Measurements from ENCODE around the gene FOCAD.

FOCAD gene

DNA sequence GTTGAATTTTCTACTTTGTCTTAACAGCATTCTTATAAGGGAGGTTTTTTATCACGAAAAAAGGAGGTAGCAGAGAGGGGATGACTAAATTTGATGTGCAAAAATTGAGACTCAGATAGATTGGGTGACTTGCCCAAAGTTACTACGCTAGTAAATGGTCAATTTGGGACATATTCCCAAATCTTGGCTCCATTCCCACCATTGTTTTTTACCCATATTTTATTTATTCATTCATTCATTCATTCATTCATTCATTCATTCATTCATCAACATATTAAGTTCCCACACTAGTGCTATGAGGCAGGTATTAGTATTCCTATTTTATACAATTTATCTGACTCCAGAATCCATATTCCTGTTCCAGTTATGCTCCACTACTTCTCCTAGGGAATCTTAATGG is 261.8 kb downstream of the FOCAD start:
- Histone ChIP-seq H3K9me2 (replicated peaks; ENCODE audit: insufficient read depth, low read length) (no peaks in the 10 kb centered on the region), H3K9ac (ENCODE audit: low read length) (no peak overlapping the region), H3K36me3 (replicated peaks; ENCODE audit: insufficient read depth, low read length) (no peaks in the 10 kb centered on the region), H3K27me3 (replicated peaks; ENCODE audit: insufficient read depth, low read length) (no peaks in the 10 kb centered on the region), H3K4me3 (ENCODE audit: low read length) (no peak overlapping the region), H4K20me1 (ENCODE audit: insufficient read depth, low read length) (no peaks in the 10 kb centered on the region), H3K9me3 (replicated peaks; ENCODE audit: insufficient read depth, low read length) (no peaks in the 10 kb centered on the region), H2AFZ (ENCODE audit: low read length) (no peak overlapping the region), H3K4me2 (ENCODE audit: low read depth, low read length) (no peak overlapping the region), H3K79me2 (ENCODE audit: low read length) (no peaks in the 10 kb centered on the region), H3K27ac (ENCODE audit: low read length) (no peak overlapping the region), H3K4me1 (ENCODE audit: low read length) (no peaks in the 10 kb centered on the region), H3F3A (ENCODE audit: insufficient read depth, low read length) (no peaks in the 10 kb centered on the region)
- TF ChIP-seq, protein P1, sequence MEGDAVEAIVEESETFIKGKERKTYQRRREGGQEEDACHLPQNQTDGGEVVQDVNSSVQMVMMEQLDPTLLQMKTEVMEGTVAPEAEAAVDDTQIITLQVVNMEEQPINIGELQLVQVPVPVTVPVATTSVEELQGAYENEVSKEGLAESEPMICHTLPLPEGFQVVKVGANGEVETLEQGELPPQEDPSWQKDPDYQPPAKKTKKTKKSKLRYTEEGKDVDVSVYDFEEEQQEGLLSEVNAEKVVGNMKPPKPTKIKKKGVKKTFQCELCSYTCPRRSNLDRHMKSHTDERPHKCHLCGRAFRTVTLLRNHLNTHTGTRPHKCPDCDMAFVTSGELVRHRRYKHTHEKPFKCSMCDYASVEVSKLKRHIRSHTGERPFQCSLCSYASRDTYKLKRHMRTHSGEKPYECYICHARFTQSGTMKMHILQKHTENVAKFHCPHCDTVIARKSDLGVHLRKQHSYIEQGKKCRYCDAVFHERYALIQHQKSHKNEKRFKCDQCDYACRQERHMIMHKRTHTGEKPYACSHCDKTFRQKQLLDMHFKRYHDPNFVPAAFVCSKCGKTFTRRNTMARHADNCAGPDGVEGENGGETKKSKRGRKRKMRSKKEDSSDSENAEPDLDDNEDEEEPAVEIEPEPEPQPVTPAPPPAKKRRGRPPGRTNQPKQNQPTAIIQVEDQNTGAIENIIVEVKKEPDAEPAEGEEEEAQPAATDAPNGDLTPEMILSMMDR (IDR thresholded peaks at IDR 0.05; ENCODE audit: low read length) = no peak
- no peak for TF ChIP-seq EZH2 (optimal IDR thresholded peaks at IDR 0.05; ENCODE audit: low read depth, low read length)
- no peak for TF ChIP-seq EZH2phosphoT487 (IDR thresholded peaks at IDR 0.05; ENCODE audit: low read length)
- no peak for DNase-seq

DNA sequence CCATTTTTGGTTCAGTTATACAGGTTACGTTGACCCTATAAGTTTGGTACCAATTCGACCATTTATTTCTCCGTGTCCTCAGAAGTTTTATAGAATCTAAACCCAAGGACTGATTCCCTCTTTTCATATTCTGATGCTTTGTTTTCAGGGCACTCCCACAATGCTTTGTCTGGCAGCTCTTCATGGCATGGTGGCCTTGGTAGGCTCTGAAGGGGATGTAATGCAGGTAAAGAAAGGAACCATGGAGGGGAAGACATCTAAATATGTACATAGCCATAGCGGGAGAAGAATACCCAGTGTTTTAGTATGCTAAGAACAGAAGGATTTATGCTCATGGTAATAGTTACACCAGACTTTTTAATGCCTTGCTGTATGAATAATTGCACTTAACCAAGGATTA is 264.6 kb downstream of the FOCAD start:
- Histone ChIP-seq H3K9me2 (replicated peaks; ENCODE audit: insufficient read depth, low read length) (no peaks in the 10 kb centered on the region), H3K9ac (ENCODE audit: low read length) (no peak overlapping the region), H3K4me2 (ENCODE audit: low read depth, low read length) (no peak overlapping the region), H2AFZ (ENCODE audit: low read length) (no peak overlapping the region), H3K27me3 (replicated peaks; ENCODE audit: insufficient read depth, low read length) (no peaks in the 10 kb centered on the region), H3K4me1 (ENCODE audit: low read length) (no peaks in the 10 kb centered on the region), H3K4me3 (ENCODE audit: low read length) (no peak overlapping the region), H3K36me3 (replicated peaks; ENCODE audit: insufficient read depth, low read length) (no peaks in the 10 kb centered on the region), H3K9me3 (replicated peaks; ENCODE audit: insufficient read depth, low read length) (no peaks in the 10 kb centered on the region), H3K27ac (ENCODE audit: low read length) (no peak overlapping the region), H3K79me2 (ENCODE audit: low read length) (no peaks in the 10 kb centered on the region), H3F3A (ENCODE audit: insufficient read depth, low read length) (no peaks in the 10 kb centered on the region), H4K20me1 (ENCODE audit: insufficient read depth, low read length) (no peaks in the 10 kb centered on the region)
- DNase-seq = no peak
- no peak for TF ChIP-seq EZH2 (optimal IDR thresholded peaks at IDR 0.05; ENCODE audit: low read depth, low read length)
- TF ChIP-seq EZH2phosphoT487 (IDR thresholded peaks at IDR 0.05; ENCODE audit: low read length) = no peak
- TF ChIP-seq, protein P1 (IDR thresholded peaks at IDR 0.05; ENCODE audit: low read length) = no peak

- TF ChIP-seq EZH2phosphoT487 (IDR thresholded peaks at IDR 0.05; ENCODE audit: low read length) (no peak), EZH2 (optimal IDR thresholded peaks at IDR 0.05; ENCODE audit: low read depth, low read length) (no peak)
- TF ChIP-seq, protein P1 (IDR thresholded peaks at IDR 0.05; ENCODE audit: low read length) = no peak
- Histone ChIP-seq H3K4me3 (ENCODE audit: low read length) (no peak overlapping the region), H4K20me1 (ENCODE audit: insufficient read depth, low read length) (no peaks in the 10 kb centered on the region), H3K9ac (ENCODE audit: low read length) (no peak overlapping the region), H3K79me2 (ENCODE audit: low read length) (no peaks in the 10 kb centered on the region), H3K4me1 (ENCODE audit: low read length) (no peaks in the 10 kb centered on the region), H3F3A (ENCODE audit: insufficient read depth, low read length) (no peaks in the 10 kb centered on the region), H2AFZ (ENCODE audit: low read length) (no peak overlapping the region), H3K27ac (ENCODE audit: low read length) (no peak overlapping the region), H3K4me2 (ENCODE audit: low read depth, low read length) (no peak overlapping the region), H3K9me2 (replicated peaks; ENCODE audit: insufficient read depth, low read length) (no peaks in the 10 kb centered on the region), H3K27me3 (replicated peaks; ENCODE audit: insufficient read depth, low read length) (no peaks in the 10 kb centered on the region), H3K9me3 (replicated peaks; ENCODE audit: insufficient read depth, low read length) (no peaks in the 10 kb centered on the region), H3K36me3 (replicated peaks; ENCODE audit: insufficient read depth, low read length) (no peaks in the 10 kb centered on the region)
- no peak for DNase-seq
Measured at GRCh38 chr9:20950707-20951106, 266.6 kb downstream of the FOCAD start.
